SW 1271 (cell line): ENCODE data around the gene PPP1R8.

Experiments used
- DNase-seq, 2 experiments: peaks; one replicate each; lab custom pipeline; 2025; lab: John Stamatoyannopoulos, UW

PPP1R8 gene

DNA sequence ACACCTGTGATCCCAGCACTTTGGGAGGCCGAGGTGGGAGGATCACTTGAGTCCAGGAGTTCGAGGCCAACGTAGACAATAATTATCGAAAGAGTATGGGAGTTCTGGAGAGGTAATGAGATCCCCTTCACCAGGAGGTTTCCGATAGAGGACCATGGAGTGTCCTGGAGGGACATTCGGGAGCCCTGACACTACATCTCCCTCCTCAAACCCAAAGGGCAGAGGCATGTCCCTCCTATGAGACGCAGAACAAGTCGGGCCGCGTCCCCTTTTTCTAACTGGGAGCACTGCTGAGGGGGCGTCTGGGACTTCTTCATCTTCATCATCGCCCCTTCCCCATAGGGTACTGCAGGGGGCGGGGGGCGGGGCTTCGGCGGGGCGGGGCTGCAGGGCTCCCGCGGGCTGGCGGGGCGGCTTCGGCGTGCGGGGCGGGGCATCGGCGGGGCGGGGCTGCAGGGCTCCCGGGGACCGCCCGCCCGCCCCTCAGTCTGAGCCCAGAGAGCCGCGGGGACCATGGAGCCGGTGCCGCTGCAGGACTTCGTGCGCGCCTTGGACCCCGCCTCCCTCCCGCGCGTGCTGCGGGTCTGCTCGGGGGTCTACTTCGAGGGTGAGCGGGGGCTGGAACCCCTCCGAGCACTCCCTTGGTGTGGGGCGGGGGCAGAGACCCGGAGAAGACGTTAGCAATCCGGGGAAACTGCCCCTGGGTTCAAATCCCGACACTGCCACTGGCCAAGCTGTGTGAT is 41.6 kb downstream of the PPP1R8 start, which contains the start of gene THEMIS2:
Gene THEMIS2 (plus strand): TSS at position 486 of the 743 bp plus-strand sequence. CDS start 28 bp downstream, at position 514.
- peak in 1 of 2 experiments; percentile 13 for DNase-seq

DNA sequence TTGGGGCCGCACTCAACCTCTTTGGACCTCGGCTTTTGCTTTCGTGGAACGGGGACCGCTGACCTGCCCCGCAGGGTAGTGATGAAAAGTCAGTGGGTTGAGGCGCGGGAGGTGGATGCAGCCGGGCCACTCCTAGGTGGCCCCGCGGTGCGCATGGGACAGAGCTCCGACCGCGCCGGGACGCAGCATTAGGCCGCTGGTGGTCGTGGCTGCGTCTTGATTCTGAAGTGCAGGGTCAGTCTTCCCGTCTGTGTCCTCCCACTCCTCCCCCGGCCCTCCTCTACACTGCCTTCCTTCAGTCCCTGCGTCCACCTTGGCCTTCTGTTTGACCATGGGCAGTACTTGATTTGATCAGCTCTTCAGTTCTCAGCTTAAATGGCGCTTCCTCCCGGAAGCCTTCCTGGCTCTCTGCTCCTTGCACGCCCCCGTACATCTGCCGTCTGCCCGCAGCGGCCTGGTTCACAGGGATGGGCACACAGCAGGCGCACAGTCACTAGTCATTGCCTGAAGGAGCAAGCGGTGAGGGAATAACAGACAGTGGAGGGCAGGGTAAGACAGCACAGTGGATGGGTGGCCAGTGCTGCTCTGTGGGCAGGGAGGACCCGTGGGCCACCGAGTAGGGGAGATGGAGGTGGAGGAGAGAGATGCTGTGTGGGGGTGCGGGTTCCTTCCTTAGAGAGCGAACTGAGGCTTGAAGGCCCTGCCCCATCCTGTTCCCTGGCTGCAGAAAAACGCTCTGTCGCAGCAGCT is 42.4 kb downstream of the PPP1R8 start:
- DNase-seq: no peak

DNA sequence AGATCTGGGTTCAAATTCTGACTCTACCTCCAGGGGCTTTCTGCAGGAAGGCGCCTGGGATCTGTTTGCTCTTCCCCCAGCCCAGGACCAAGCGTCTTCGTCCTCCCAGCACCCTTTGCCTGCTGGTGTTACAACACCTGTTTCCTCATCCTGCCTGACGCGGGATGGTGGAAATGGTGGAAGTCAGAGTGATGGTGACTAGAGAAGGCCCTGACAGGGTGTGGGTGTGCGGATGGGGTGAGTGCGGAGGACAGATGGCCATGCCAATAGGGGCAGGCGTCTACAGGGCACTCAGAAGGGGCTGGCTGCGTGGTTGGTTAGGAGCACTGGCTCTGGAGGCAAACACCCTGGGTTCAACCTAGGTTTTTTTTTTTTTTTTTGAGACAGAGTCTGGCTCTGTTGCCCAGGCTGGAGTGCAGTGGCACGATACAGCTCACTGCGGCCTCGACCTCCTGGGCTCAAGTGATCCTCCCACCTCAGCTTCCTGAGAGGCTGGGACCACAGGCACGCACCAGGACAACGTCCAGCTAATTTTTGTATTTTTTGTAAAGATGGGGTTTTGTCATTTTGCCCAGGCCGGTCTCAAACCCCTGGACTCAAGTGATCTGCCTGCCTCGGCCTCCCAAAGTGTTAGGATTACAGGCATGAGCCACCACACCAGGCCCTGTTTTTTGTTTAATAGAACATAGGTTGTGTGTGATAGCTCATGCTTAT is 43.2 kb downstream of the PPP1R8 start:
- DNase-seq: no peak

DNA sequence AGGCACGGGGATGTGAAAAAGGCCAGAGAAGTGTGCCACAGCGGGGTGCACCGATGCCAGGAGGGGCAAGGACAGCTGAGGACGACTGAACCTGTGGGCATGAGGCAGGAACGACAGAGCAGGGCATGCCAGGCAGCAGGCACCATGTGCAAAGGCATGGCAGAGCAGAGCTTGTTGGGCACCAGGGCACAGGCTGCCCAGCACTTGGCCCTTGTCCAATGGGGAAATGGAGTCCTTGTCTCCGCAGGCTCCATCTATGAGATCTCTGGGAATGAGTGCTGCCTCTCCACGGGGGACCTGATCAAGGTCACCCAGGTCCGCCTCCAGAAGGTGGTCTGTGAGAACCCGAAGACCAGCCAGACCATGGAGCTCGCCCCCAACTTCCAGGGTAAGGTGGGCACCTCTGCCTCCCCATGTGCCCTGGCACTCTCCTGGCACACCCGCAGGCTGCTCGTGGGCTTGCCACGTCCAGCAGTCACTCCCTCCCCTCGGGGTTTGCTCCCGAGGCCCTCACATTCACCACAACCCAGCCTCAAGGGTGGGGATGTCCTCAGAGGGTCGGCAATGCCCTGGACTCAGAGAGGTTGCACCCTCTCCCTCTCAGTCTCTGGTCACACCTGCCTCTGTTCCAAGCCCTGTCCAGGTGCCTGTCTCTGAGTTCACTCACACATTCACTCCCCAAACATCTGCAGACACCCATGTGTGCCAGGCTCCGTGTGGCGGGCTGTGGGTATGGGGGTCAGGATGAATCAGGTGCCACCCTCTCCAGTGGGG is 45.9 kb downstream of the PPP1R8 start:
- no peak for DNase-seq

DNA sequence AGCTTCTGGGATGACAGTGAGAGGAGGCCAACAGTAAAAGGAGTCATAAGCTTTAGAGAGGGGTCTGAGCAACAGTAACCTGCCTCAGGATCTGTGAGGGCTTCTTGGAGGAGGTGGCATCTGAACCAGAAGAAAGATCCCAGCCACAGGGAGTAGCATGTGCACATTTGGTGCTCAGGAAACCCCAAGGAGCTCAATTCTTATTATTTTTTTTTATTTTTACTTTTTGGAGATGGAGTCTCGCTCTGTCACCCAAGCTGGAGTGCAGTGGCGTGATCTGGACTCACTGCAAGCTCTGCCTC is 46.5 kb downstream of the PPP1R8 start:
- DNase-seq: no peak

DNA sequence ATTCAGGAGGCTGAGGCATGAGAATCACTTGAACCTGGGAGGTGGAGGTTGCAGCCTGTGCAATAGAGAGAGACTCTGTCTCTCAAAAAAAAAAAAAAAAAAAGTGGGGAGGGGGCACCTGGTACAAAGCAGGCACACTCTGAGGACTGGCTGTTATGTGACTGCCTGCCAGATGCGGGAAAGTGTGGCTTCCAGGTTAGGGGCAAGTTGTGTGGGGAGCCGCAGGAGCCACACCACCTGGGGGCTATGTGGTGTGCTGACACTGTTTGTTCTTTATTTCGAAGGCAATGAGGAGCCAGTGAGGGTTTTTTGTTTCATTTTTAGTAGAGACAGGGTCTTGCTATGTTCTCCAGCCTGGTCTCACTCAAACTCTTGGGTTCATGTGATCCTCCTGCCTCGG is 47.5 kb downstream of the PPP1R8 start:
- no peak for DNase-seq

DNA sequence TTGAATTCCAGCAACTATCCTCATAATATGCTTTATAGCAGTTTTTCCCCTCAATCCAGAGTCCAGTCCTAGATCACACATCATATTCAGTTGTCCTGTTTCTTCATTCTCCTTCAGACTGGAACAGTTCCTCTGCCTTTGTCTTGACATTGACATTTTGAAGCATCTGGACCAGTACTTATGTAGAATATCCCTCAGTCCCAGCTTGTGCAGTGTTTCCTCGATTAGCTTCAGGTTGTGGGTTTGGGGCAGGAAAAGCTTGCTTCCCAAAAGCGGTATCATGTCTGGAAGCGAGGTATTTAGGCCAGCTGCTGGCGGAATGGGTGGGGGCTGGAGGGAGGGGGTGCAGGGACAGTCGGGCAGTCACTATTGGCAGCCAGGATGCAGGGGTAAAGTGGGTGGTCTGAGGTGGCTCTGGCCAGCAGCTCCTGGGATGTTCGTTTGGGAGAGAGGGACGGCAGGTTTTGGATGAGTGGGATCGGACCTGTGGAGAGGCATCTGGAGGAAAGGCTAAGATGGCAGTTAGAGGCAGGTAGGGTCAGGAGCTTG is 48.3 kb downstream of the PPP1R8 start:
- DNase-seq: no peak

DNA sequence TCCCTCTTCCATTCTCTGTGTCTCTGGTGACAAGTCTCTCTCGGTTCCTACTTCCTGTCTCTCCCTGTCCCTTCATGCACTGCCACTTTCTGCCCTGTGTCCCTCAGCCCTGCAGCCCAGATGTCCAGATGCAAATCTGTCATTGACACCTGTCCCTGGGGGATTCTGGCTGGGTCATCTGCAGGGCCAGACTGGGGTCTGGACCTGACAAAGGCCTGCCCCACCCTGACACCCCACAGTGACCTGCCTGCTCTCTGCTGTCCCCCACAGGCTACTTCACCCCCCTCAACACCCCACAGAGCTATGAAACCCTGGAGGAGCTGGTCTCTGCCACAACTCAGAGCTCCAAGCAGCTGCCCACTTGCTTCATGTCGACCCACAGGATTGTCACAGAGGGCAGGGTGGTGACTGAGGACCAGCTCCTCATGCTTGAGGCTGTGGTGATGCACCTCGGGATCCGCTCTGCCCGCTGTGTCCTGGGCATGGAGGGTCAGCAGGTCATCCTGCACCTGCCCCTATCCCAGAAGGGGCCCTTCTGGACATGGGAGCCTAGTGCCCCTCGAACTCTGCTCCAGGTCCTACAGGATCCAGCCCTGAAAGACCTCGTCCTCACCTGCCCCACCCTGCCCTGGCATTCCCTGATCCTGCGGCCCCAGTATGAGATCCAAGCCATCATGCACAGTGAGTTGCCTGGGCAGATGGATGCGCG is 48.9 kb downstream of the PPP1R8 start:
- DNase-seq: no peak

DNA sequence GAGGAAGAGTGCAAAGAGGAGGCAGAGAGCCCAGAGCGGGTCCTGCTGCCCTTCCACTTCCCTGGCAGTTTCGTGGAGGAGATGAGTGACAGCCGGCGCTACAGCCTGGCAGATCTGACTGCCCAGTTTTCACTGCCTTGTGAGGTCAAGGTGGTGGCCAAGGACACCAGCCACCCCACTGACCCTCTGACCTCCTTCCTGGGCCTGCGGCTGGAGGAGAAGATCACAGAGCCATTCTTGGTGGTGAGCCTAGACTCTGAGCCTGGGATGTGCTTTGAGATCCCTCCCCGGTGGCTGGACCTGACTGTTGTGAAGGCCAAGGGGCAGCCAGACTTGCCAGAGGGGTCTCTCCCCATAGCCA is 51.9 kb downstream of the PPP1R8 start:
- DNase-seq: no peak

DNA sequence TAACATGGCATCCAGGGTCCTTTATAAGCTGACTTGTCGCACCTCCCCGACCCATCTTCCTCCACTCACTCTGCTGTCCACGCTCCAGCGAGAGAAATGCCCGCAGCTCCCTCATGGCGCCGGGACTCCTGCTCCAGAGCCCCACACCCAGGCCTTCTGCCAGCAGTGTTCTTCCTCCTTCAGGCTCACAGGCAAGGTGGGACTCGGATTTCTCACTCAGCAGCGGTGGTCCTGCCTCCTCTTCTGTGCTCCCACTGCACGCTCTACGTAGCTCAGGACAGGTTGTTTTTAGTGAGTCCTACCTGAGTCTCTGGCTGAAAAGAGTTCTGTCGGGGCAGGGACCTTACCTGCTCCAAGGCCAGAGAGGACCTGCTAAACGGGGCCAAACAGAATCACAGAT is 53.0 kb downstream of the PPP1R8 start:
- DNase-seq: no peak

DNA sequence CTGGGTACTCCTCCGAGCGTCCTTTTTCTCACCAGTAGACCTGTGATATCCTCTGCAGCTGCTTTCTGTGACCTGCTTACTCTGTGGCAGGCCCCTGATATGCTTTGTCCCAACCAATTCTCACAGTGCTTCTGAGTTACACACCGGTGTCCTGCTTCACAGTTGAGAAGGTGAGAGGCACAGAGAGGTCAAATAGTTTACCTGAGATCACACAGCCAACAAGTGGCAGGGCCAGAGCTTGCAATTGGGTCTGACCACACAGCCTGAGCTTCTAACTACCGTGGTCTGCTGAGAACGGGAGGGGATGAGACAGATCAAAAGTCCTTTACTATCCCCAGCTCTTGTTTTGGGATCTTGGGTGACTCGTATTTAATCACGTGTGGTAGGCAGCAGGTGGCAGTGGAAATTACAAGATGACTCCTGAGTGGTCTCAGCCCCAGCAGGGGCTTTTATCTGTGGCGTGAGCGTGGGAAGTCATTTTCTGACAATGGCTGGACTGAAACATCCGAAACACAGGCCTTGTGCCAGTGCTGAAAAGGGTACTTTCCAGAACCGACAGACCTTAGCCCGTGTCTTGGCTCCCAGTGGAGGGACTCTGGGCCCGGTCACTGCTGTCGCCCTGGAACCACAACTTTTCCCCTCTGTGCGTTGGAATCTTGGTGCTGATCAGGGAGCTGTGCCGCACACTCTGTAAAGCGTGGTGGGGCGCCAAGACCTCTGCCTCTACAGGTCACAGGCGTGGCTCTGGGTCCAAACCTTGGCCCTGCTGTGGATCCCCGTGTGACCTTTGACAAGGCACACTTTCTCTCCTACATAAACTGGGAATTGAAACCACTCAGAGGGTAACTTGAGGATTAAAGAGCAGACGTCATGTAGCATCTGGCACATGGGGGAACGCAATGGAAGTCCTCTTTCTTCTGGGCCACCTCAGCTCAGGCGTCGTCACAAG is 53.7 kb downstream of the PPP1R8 start:
- DNase-seq: no peak

DNA sequence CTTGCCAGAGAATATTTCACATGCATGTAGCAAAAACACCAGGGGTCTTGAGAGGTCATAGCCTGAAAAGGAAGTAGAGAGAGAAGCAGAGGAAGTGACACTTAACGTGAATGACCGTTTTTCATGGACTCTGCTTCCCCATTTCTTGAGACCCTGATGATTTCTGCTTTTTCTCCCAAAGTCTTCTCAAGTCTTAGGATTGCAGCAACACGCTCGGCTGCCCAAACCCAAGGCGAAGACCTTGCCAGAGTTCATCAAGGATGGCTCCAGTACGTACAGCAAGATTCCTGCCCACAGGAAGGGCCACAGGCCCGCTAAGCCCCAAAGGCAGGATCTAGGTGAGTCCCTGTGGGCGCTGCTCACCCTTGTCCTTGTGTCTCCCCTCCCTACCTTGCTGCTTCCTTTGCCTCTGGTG is 54.5 kb downstream of the PPP1R8 start:
- no peak for DNase-seq

DNA sequence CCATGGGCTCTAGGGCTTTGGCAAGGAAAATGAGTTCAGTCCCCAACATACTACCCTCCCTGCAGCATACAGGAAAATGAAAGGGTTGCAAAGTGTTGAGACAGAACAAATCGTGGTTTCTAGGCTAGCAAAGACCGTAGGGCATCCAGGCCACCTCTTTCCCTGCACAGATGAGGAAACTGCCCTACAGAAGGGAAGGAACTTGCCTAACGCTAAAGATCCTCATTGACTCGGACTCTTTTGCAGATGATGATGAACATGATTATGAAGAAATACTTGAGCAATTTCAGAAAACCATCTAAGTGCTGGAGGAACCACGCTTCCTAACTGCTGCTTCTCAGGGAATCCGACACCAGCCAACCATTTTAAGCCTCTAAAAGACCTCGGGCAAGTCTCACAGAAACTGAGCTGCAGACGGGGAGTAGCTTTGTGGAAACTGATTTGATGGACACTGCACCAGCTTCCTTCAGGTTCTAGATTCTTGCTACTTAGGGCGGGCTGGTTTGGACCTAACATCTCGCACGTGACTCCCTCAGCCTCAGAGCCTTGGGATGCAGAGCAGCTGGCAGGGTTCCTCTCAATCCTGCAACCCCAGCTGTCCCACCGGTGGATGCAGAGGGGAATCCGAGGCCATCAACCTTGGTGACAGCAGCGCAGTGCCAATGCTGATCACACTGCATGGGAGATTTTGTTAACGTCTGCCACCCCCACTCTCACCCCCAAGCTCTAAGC is 55.2 kb downstream of the PPP1R8 start:
- no peak for DNase-seq

DNA sequence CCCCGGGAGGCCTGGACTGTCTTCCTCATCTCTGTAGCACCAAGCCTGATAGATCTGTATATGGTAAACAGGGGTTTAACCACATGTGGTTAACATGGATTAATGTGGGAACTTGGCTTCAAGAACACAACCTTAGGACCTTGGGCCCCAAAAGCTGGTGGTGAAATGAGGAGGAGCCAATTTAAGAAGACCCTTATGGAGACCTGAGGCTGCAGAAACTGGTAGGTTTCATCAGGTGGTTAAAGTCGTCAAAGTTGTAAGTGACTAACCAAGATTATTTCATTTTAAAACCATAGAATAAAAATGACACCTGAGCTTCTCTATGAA is 55.7 kb downstream of the PPP1R8 start:
- no peak for DNase-seq

DNA sequence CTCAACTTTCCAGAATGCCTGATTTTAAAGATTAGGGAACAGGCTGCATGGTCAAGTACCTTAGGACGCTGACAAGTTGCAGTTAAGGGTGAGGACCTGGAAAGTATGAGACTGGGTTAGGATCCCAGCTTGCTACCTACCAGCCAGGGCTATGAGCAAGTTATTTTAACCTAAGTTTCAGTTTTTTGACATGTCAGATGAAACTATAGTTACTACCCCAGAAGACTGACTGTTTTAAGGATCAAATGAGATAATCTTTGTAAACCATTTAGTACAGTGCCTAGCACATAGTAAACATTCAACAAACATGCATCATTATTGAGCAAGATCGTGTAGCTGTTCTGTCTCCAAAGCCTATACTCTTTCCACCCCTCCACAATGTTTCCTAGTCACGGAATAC is 56.2 kb downstream of the PPP1R8 start:
- DNase-seq: no peak

DNA sequence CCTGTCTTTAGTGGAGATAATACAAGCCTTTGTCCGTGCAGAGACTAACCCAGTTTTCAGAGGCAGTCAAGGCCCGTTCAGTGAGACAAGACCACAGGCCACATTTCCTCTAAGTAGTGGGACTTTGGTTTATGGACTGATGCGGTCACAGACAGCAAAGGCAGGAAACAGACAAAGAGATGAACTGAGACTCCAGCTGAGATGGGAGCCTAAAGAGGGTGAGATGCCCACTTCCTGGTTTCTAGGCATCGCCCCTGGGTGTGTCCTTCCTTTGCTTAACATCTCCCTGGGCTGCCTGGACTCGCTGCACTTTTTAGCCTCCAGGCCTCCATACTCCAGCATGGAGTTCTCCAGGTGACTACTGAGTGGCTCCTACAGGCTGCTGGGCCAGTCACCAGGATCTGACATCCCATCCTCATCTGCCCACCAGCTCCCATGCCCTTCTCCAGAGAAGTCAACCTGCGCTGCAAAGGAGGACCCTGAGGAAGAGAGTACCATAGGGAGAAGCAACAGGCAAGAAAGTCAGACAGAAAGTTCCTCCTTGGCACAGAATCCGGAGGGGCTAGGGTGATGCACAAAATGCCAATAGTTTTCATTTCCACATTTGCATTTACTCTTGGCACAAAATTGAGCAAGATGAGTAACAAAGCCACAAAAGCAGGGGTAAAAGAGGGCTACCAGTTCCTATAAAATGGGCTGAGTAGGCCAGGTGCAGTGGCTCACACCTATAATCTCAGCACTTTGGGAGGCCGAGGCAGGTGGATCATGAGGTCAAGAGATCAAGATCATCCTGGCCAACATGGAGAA is 56.8 kb downstream of the PPP1R8 start:
- no peak for DNase-seq

DNA sequence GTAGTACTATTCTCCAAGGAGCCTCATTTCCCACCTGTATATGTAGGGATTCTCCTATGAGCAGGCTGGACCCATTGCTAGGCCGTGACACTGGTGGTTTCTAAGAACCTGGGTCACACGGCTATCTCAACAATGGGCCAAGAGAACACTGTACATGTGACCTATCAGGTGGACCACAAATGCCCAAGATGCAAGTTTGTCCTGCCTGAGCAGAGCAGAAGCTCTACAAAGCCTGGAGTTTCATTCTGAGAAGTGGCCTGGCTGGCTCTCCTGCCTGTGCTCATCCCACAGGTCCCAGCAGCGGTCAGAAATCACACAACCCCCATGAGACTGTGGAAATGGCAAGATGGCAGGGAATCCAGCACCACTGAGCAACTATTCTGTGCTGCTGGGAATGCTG is 58.9 kb downstream of the PPP1R8 start:
- DNase-seq: no peak

DNA sequence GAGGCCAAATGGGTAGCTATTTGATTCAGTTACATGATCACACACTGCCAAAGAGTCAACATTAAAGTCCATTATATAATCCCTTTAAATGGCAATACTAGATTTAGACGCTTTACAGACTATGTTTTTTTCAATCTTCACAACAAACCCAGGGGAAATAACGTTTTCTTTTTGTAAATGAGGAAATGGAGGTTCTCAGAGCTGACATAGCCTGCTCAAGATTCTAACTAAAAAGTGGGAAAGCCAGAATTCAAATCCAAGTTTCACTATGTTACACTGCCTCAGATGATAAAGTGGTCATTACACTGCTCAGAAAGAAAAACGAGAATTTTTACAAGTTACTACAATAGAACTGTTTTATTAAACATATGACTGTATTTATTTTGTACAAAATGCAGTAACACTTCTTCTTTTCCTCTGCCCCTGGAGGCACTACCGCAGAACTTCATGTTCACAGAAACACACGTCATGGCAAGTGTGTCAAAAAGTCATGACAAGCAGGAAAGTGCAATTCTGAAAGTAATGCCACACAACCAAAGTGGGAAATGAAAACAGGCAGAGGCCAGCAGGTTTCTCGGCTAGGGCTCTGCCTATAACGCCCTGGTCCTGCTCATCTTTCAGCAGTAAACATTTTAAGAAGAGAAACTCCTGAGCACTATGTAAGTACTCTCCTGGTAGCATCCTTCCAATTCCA is 60.8 kb downstream of the PPP1R8 start:
- no peak for DNase-seq
